CD4-positive, alpha-beta T cell (primary cell): Measurements from ENCODE around the gene GALNT2. TPM values are rescaled to one million over a fixed set of nuclear protein-coding genes. Genes with fewer than 3 reads are reported as not detected.

Experiments
- ATAC-seq: fragments of 200-7000 bp; cut with Tn5 transposase; one replicate; pipeline ENCODE4 v1.10.0; 2022; ENCODE audit warnings: mild to moderate bottlenecking; ENCODE audit not compliant: poor library complexity
- CTCF ChIA-PET: fragments of 350-600 bp; sonication (Branson Sonifier 250); formaldehyde crosslinking; loops from one replicate; lab custom pipeline; 2021; ENCODE audit warnings: antibody characterized with exemption, inconsistent platforms; lab: Charles Lee
- POLR2A ChIA-PET: fragments of 350-600 bp; sonication (Branson Sonifier 250); formaldehyde crosslinking; loops from one replicate; lab custom pipeline; 2021; ENCODE audit warnings: antibody characterized with exemption, inconsistent platforms; lab: Charles Lee
- DNase-seq, 14 experiments: peaks; one replicate each; pipeline ENCODE4 v3.0.0-alpha.2; 2013 to 2020; ENCODE audit warnings: mixed read lengths in 2 of 14
- H3K27ac ChIP-seq, 2 donors: one replicate each; pipeline versions ENCODE4 v1.5.1 to v1.7.0; 2013; ENCODE audit warnings: low read length in 2 of 2, low read depth in 1 of 2, mild to moderate bottlenecking in 1 of 2
- H3K27me3 ChIP-seq, 2 experiments: 1 replicate in 1 of 2; 2 replicates in 1 of 2; pipeline versions ENCODE4 v1.6.1 to v1.7.0; 2013; ENCODE audit warnings: low read length in 2 of 2, control low read depth in 1 of 2, mild to moderate bottlenecking in 1 of 2, moderate library complexity in 1 of 2; ENCODE audit not compliant: insufficient read depth in 2 of 2, control insufficient read depth in 1 of 2
- H3K36me3 ChIP-seq: one replicate; pipeline ENCODE4 v1.6.1; 2013; ENCODE audit warnings: low read length, control low read depth; ENCODE audit not compliant: insufficient read depth
- H3K4me1 ChIP-seq: one replicate; pipeline ENCODE4 v1.6.1; 2013; ENCODE audit warnings: low read length, control low read depth; ENCODE audit not compliant: insufficient read depth
- H3K4me3 ChIP-seq: one replicate; pipeline ENCODE4 v1.5.1; 2013; ENCODE audit warnings: mild to moderate bottlenecking, low read length, moderate library complexity
- H3K9me3 ChIP-seq, 2 experiments: 1 replicate in 1 of 2; 2 replicates in 1 of 2; pipeline versions ENCODE4 v1.6.1 to v1.7.0; 2013; ENCODE audit warnings: low read length in 2 of 2, mild to moderate bottlenecking in 2 of 2, control low read depth in 1 of 2, moderate library complexity in 1 of 2; ENCODE audit not compliant: control insufficient read depth in 1 of 2, insufficient read depth in 1 of 2
- H3K27ac Mint-ChIP-seq: one replicate; pipeline ENCODE4 v1.8.0; 2020; ENCODE audit warnings: mixed read lengths
- H3K27me3 Mint-ChIP-seq: one replicate; pipeline ENCODE4 v1.8.0; 2021; ENCODE audit warnings: mixed read lengths
- H3K36me3 Mint-ChIP-seq: one replicate; pipeline ENCODE4 v1.8.0; 2021; ENCODE audit warnings: low read depth, mixed read lengths
- H3K4me1 Mint-ChIP-seq: one replicate; pipeline ENCODE4 v1.8.0; 2021; ENCODE audit warnings: low read depth, mixed read lengths
- H3K4me3 Mint-ChIP-seq: one replicate; pipeline ENCODE4 v1.8.0; 2020; ENCODE audit warnings: mild to moderate bottlenecking, mixed read lengths
- H3K9me3 Mint-ChIP-seq: one replicate; pipeline ENCODE4 v1.8.0; 2020; ENCODE audit warnings: mixed read lengths
- intact Hi-C, 2 experiments: fragments of 100-400 bp; cut with DNase I in 1 of 2; cut with micrococcal nuclease in 1 of 2; formaldehyde crosslinking; loops; one replicate each; pipeline versions ENCODE4 v1.15.1 to v1.9.0; 2023 to 2025; cut with DNase I, micrococcal nuclease
- total RNA-seq, 174 experiments: library from RNA in 2 of 174; stranded (reverse) in 2 of 174; gene quantifications; one replicate each; pipeline ENCODE4 v1.2.3 and lab custom pipeline; 2021 to 2026
- TF ChIP-seq, protein P1 (sequence below): fragments of 200-600 bp; IDR thresholded peaks from one replicate; pipeline ENCODE4 v1.8.0; 2022; ENCODE audit warnings: antibody characterized with exemption, mild to moderate bottlenecking

The GALNT2 gene
- total RNA-seq, 2 experiments from 2014 or later = 11.0 to 11.4 TPM

DNA sequence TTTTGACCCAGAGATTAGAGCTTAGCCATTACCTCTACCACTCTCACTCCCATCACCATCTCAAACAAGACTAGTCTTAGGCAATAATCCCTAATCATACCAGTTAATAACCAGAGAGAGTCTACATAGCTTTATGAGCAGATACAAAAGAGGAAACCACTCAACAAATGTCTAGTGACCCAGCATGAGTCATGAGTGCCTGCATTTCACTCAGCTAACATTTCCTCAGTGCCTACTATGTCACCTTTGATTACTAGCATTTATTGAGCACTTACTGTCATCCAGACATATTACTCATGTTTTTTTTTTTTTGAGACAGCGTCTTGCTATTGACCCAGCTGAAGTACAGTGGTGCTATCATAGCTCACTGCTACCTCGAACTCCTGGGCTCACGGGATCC is 35.9 kb upstream of the GALNT2 start:
- ChIA-PET POLR2A (no interaction called here), CTCF (interaction anchor here (1.5 kb wide), 1 partner anchor 35 kb away, joined by 3 read pairs; no protein-coding TSS in a partner anchor)
- Histone ChIP-seq H3K4me1 (peaks cover 6% of the 10 kb centered on the region), H3K27me3 (no peaks in the 10 kb centered on the region), H3K4me3 (no peak overlapping the region), H3K36me3 (no peaks in the 10 kb centered on the region), H3K9me3 (peaks cover 4 to 6% of the 10 kb centered on the region in 2 experiments), H3K27ac (no peak overlapping the region)
- Mint-ChIP-seq H3K4me3 (no peak overlapping the region), H3K27me3 (no peaks in the 10 kb centered on the region), H3K36me3 (peaks cover under 1% of the 10 kb centered on the region), H3K4me1 (no peaks in the 10 kb centered on the region), H3K9me3 (peaks cover 2% of the 10 kb centered on the region), H3K27ac (no peak overlapping the region)
- DNase-seq (peak in 2 of 14 experiments; percentile 31 to 59), ATAC-seq (no peak)
- intact Hi-C loops = no loop called here
- TF ChIP-seq, protein P1, sequence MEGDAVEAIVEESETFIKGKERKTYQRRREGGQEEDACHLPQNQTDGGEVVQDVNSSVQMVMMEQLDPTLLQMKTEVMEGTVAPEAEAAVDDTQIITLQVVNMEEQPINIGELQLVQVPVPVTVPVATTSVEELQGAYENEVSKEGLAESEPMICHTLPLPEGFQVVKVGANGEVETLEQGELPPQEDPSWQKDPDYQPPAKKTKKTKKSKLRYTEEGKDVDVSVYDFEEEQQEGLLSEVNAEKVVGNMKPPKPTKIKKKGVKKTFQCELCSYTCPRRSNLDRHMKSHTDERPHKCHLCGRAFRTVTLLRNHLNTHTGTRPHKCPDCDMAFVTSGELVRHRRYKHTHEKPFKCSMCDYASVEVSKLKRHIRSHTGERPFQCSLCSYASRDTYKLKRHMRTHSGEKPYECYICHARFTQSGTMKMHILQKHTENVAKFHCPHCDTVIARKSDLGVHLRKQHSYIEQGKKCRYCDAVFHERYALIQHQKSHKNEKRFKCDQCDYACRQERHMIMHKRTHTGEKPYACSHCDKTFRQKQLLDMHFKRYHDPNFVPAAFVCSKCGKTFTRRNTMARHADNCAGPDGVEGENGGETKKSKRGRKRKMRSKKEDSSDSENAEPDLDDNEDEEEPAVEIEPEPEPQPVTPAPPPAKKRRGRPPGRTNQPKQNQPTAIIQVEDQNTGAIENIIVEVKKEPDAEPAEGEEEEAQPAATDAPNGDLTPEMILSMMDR = no peak

DNA sequence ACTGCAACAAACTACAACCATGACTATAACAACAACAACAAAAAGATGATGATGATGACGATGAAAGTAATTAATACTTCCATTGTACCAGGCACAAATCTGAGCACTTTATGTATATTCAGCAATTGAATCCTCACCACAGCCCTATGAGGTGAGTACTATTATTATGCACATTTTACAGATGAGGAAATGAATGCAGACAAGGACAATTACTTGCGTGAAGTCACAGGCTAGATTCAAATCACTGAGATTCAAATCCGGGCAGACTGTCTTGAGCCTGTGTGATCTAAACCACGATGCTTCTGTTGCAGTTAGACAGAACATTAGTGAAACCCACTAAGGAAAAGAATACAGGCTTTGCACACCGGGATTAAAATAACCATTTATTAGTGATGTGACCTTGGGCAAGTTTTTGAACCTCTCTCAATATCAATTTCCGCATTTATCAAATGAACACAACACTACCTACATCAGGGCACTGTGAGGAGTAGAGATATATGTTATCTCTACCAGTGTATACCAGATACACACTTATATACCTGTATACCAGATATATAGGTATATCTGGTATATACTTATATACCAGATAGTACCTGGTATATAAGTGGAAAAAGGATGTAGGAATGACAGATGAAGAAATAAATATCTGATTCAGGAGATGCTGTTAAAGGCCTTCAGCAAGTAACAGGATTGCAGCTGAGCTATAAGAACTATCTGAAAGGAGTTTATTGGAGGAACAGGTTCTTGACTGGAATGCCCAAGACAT is 34.3 kb upstream of the GALNT2 start:
- Mint-ChIP-seq H3K9me3 (peaks cover 4% of the 10 kb centered on the region), H3K4me3 (no peak overlapping the region), H3K36me3 (peaks cover 4% of the 10 kb centered on the region), H3K27ac (no peak overlapping the region), H3K4me1 (no peaks in the 10 kb centered on the region), H3K27me3 (no peaks in the 10 kb centered on the region)
- ChIA-PET CTCF (no interaction called here), POLR2A (no interaction called here)
- H3K27me3 ChIP-seq = no peaks in the 10 kb centered on the region
- intact Hi-C loops = no loop called here
- H3K4me3 ChIP-seq = no peak overlapping the region
- TF ChIP-seq, protein P1 = no peak
- H3K27ac ChIP-seq = no peak overlapping the region
- peaks cover 6% of the 10 kb centered on the region for H3K4me1 ChIP-seq
- no peak for DNase-seq
- no peaks in the 10 kb centered on the region for H3K36me3 ChIP-seq
- peaks cover 4 to 11% of the 10 kb centered on the region in 2 experiments for H3K9me3 ChIP-seq
- no peak for ATAC-seq

DNA sequence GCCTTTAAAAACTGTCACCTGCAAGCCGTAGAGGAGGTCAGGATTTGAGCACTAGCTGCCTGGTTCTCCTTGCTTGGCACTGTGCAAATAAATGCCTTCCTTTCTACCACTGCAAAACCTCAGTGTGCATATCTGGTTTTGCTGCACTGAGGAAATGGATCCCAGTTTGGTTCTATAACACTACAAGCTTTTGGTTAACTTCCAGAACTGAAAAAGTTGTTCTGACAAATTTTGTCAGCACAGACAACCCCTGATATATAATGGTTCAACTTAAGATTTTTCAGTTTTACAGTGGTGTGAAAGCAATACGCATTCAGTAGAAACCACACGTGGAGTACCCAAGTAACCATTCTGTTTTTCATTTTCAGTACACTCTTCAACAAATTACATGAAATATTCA is 29.8 kb upstream of the GALNT2 start:
- CTCF ChIA-PET = no interaction called here

More for the DNA sequence above, 29.8 kb upstream of the GALNT2 start:
- TF ChIP-seq, protein P1 = no peak
- Histone ChIP-seq H3K9me3 (peaks cover 4 to 11% of the 10 kb centered on the region in 2 experiments), H3K27ac (no peak overlapping the region), H3K4me1 (no peaks in the 10 kb centered on the region), H3K36me3 (no peaks in the 10 kb centered on the region), H3K4me3 (no peak overlapping the region), H3K27me3 (no peaks in the 10 kb centered on the region)
- Mint-ChIP-seq H3K36me3 (peaks cover 4% of the 10 kb centered on the region), H3K27ac (no peak overlapping the region), H3K9me3 (peaks cover 4% of the 10 kb centered on the region), H3K4me3 (no peak overlapping the region), H3K4me1 (no peaks in the 10 kb centered on the region), H3K27me3 (peaks cover 1% of the 10 kb centered on the region)
- DNase-seq = no peak
- intact Hi-C loops = no loop called here
- POLR2A ChIA-PET = no interaction called here
- no peak for ATAC-seq
